IMR-90 (cell line): Measurements from ENCODE around the gene RASSF8.

Experiments used
- BHLHE40 ChIP-seq: fragments of 150-350 bp; IDR thresholded peaks from 2 replicates; pipeline ENCODE4 v1.6.1; 2016; ENCODE audit warnings: mild to moderate bottlenecking, low read depth, low read length
- CTCF ChIP-seq: conservative IDR thresholded peaks from 2 replicates; pipeline ENCODE4 v1.5.1; 2012; ENCODE audit warnings: mild to moderate bottlenecking, low read depth, low read length, improper control_type of control experiment
- POLR2A ChIP-seq: IDR thresholded peaks from 2 replicates; pipeline ENCODE4 v1.6.1; 2012; ENCODE audit warnings: mild to moderate bottlenecking, low read depth, low read length
- USF2 ChIP-seq: fragments of 150-350 bp; IDR thresholded peaks from 2 replicates; pipeline ENCODE4 v1.6.1; 2017; ENCODE audit warnings: mild to moderate bottlenecking, antibody characterized with exemption, low read length, low read depth

- TF ChIP-seq CTCF (no peak), USF2 (no peak), BHLHE40 (no peak), POLR2A (no peak)
Observed at GRCh38 chr12:26100666-26101349, 142.3 kb downstream of the RASSF8 start.
